Measurements from ENCODE around the gene CCR6.

The CCR6 gene

DNA sequence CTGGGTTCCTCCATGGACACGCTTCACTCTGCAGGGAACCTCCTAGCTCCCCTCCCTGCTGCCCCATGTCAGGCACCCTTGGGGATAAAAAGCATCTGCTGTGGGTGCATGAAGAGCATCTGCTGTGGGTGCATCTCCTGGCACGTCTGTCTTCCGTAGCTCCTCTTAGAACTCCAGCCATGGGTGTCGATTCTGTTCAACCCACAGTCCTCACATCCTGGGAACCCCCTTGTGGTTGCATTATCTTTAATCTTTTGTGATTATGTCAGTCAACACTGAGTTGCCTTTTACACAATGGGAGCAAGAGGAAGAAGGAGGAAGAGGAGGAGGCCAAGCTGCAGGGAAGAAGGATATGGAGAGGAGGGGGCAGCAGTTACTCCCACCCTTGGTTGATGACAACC is 24.1 kb upstream of the CCR6 start:
- no peak for DNase-seq (ENCODE audit: low read depth)

- no peak for DNase-seq (ENCODE audit: low read depth)
Measured at GRCh38 chr6:167099707-167100106, 23.2 kb upstream of the CCR6 start.

DNA sequence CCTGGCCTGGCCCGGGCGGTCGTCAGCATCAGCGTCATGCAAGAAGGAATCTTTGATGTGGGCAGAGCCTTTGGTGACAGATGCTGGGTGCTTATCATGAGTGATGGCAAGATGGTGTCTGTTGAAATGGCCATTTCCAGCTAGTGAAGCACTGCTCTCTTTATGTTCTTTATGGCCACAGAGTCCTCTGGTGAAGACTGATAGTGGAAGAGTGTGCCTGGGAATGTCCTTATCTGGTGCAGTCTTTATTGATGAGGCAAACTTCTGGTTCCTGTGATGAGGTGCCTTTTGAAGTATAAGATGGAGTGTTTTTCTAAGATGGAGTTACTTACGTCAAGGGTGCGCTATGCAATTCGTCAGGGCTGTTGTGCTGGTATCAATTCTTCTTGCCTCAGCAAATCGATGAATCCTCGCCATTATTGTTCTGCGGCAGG is 22.6 kb upstream of the CCR6 start:
- DNase-seq (ENCODE audit: low read depth), result no peak

GRCh38 chr6:167102318-167102717 is 20.6 kb upstream of the CCR6 start:
- DNase-seq (ENCODE audit: low read depth), result no peak

- no peak for DNase-seq (ENCODE audit: low read depth)
Measured at GRCh38 chr6:167103041-167103891, 19.6 kb upstream of the CCR6 start.

- no peak for DNase-seq (ENCODE audit: low read depth)
Measured at GRCh38 chr6:167104388-167104787, 18.5 kb upstream of the CCR6 start.

DNA sequence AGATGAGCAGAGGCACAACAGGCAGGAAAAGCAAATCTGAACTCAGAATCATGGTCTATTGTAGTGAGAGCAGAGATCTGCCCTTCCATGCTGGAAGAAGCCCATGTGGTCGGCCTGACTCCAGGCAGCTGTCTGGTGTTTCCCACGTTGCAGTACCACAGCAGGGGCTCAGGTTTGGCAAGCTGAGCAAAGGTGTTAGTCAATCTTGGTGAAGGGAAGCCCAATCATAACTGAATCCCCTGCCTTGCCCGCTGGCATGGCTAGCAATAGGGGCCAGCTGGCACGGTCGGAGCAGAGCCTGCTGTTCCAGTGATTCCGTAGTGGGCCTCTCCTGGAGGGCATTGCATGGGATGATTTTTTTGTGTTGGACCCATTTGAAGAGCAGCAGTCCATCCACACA is 17.8 kb upstream of the CCR6 start:
- DNase-seq (ENCODE audit: low read depth), result no peak

DNA sequence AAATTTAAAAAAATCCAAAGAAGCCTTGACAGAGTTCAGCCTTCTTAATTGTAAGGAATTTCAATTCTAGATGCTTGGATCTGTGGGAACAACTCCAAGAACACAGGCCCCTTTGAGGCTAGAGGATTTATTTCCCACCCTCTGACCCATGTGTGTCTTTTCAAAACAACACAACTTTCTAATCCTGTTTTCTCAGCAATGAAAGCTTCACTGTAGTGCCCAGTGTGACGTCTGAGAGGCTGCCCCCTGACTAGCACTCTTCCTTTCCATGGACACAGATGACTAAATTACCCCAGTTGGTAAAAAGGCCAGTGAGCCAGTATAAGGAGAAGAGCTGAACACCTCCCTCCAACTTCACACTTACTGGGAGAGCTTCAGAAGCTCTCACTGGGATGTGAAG is 16.5 kb upstream of the CCR6 start:
- DNase-seq (ENCODE audit: low read depth), result no peak

DNA sequence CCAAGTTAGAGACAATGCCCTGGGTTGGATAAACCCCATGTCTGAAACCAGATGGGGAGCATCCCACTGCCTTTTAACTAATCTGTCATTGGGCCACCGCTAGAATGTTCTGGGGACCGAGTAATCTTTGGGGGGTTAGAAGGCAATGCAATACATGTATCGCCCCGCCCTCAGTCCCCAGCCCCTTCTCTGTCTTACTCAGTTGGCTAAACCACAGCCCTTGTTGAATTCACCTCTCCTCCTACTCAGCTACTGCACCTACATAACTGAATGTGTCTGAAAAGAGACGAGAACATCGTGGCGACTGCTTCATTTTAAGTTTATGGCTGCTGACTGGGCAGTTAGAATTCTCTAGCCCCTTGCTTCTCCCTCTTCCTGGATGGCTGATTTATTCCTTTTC is 15.1 kb upstream of the CCR6 start:
- DNase-seq (ENCODE audit: low read depth), result no peak

GRCh38 chr6:167108278-167108677 is 14.6 kb upstream of the CCR6 start:
- DNase-seq (ENCODE audit: low read depth), result no peak

- DNase-seq (ENCODE audit: low read depth), result no peak
Measured at GRCh38 chr6:167109651-167110050, 13.2 kb upstream of the CCR6 start.

- no peak for DNase-seq (ENCODE audit: low read depth)
Measured at GRCh38 chr6:167111597-167111996, 11.3 kb upstream of the CCR6 start.

GRCh38 chr6:167112421-167112820 is 10.5 kb upstream of the CCR6 start:
- no peak for DNase-seq (ENCODE audit: low read depth)

GRCh38 chr6:167113047-167113754 is 9.7 kb upstream of the CCR6 start:
- DNase-seq (ENCODE audit: low read depth), result no peak

GRCh38 chr6:167113935-167114910 is 8.7 kb upstream of the CCR6 start:
- no peak for DNase-seq (ENCODE audit: low read depth)

DNA sequence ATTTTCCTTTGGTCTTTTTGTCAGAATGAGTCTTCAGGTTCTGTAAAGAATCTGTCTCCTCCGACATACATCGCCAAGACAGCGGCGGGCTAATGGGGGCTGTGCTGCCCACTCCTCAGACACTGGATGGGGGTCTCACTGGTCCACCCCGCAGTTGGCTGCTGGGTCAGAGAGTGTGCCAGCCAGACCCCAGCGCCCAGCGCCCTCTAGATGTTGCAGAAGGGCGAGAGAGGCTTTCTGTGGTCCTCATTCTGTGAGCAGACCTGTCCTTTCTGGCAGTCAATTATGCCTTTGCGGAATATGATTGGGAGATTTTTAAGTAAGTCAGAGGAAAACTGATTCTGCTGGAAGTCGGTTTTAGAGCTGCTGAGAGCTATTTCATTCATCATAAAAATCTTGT is 7.8 kb upstream of the CCR6 start:
- no peak for DNase-seq (ENCODE audit: low read depth)

GRCh38 chr6:167116109-167116837 is 6.6 kb upstream of the CCR6 start:
- no peak for DNase-seq (ENCODE audit: low read depth)

DNA sequence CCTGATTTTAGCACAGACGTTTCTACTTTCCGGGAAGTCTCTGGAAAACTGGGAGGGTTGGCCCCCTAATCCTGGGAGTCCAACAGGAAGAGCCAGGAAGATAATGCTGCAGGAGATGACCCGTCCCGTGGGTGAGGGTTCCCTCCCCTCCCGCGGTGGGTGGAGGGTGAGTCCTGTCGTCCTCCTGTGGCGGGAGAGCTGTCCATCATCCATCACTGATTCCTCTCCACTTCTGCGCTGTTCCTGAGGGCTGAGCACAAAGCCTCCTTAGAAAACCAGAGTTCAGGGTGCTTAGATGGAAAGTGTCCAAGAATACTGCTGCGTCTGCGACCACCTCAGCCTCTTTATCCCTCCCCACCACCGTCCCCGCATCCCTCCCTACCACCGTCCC is 6.1 kb upstream of the CCR6 start:
- no peak for DNase-seq (ENCODE audit: low read depth)

DNA sequence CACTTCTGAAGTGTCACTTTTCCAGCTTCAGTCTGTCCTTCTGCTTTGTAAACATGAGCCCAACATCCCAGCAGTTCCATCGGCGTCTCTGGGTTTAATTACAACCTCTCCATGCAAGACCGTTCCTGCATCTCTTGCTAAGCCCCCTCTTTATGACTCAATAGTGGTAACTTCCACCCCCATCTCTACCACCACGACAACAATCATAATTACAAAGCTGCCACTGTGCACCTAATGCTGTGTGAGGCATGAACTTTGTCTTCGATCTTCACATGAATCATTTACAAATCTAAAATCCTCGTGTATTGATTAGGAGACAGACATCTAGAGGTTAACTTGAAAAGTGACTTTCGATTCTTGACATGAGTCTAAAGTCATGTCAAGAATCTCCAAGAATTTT is 4.9 kb upstream of the CCR6 start:
- DNase-seq (ENCODE audit: low read depth), result no peak

- DNase-seq (ENCODE audit: low read depth), result no peak
Measured at GRCh38 chr6:167118839-167119238, 4.1 kb upstream of the CCR6 start.

DNA sequence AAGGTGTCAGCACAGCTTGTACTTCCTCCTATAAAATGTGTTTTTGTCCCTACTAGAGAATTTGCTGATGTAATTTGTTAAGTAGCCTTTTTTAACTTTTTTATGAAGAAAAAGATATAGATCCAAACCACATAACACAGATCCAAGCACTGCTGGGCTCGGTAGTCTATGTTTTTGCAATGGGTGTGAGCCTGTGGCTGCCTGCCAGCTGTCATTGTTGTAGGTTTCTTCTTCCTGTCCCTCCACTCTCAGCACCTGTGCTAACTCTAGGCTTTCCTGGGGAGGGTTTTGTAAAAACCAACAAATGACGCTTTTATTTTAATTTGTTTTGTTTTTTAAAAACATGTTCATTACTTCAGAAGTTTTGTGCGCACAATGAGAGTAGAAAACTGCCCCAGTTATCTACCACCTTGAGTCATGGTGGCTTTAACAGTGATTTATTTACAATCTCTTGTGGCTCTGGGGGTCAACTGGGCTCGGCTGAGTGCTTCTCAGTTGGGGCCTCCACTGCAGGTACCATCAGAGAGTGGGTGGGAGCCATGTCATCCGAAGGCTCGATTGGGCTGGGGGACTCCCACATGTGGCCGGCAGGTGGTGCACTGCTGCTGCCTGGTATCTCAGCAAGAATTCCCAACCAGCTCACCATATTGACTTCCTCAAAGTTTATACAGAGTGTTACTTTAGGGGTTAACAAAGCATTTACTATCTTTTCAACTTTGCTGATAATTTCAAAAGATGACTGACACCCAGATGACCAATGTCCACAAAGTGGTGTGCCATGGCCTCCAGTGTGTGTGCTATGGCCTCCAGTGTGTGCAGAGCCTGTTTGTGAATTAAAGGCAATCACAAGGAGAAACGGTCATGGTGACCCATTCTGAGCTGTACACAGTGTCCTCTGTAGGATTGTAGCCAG is 3.0 kb upstream of the CCR6 start:
- no peak for DNase-seq (ENCODE audit: low read depth)

Data from stimulated activated CD8-positive, alpha-beta memory T cell treated with anti-CD3 and anti-CD28 coated beads, Interleukin-15, amount 100 ng/mL, for 1 hour (primary cell).